Liver (tissue), 9 donors: Measurements from ENCODE around the gene ST6GALNAC4. TPM values are rescaled to one million over a fixed set of nuclear protein-coding genes. Genes with fewer than 3 reads are reported as not detected.

Source experiments
- DNase-seq: peaks from one replicate; pipeline ENCODE4 v3.0.0-alpha.2; 2017; ENCODE audit warnings: low spot score
- H3K27ac ChIP-seq, 2 donors: one replicate each; pipeline ENCODE4 v1.7.0; 2013; ENCODE audit warnings: inconsistent platforms in 2 of 2, low read length in 2 of 2, control low read depth in 1 of 2, low read depth in 1 of 2, mild to moderate bottlenecking in 1 of 2
- H3K27me3 ChIP-seq, 4 donors: one replicate each; pipeline versions ENCODE4 v1.6.1 to v1.7.0; 2013; ENCODE audit warnings: low read length in 3 of 4, inconsistent platforms in 1 of 4, mild to moderate bottlenecking in 1 of 4, moderate library complexity in 1 of 4; ENCODE audit not compliant: control insufficient read depth in 4 of 4, insufficient read depth in 4 of 4
- H3K36me3 ChIP-seq, 4 donors: one replicate each; pipeline versions ENCODE4 v1.6.1 to v1.7.0; 2013; ENCODE audit warnings: low read length in 3 of 4, mild to moderate bottlenecking in 3 of 4, low read depth in 1 of 4, moderate library complexity in 1 of 4; ENCODE audit not compliant: control insufficient read depth in 4 of 4, insufficient read depth in 3 of 4
- H3K4me1 ChIP-seq, 4 donors: one replicate each; pipeline versions ENCODE4 v1.6.1 to v1.7.0; 2013; ENCODE audit warnings: low read length in 3 of 4, mild to moderate bottlenecking in 3 of 4, moderate library complexity in 1 of 4; ENCODE audit not compliant: control insufficient read depth in 4 of 4, insufficient read depth in 4 of 4
- H3K4me3 ChIP-seq, 3 donors: one replicate each; pipeline versions ENCODE4 v1.6.1 to v1.7.0; 2013; ENCODE audit warnings: low read length in 3 of 3, control low read depth in 1 of 3, low read depth in 1 of 3, mild to moderate bottlenecking in 1 of 3
- H3K9ac ChIP-seq, 2 donors: one replicate each; pipeline ENCODE4 v1.7.0; 2013; ENCODE audit warnings: low read length in 2 of 2, mild to moderate bottlenecking in 2 of 2, moderate library complexity in 2 of 2, control low read depth in 1 of 2, low read depth in 1 of 2
- H3K9me3 ChIP-seq, 4 donors: one replicate each; pipeline versions ENCODE4 v1.6.1 to v1.7.0; 2013; ENCODE audit warnings: low read length in 3 of 4; ENCODE audit not compliant: control insufficient read depth in 4 of 4
- EGR1 ChIP-seq, 2 donors: IDR thresholded peaks; 2 replicates each; pipeline ENCODE4 v1.6.1; 2016 to 2018; ENCODE audit warnings: antibody characterized with exemption in 2 of 2, low read depth in 2 of 2
- GABPA ChIP-seq, 2 donors: IDR thresholded peaks in 1 of 2; conservative IDR thresholded peaks in 1 of 2; 2 replicates each; pipeline ENCODE4 v1.6.1; 2016; ENCODE audit warnings: antibody characterized with exemption in 2 of 2, mild to moderate bottlenecking in 1 of 2, moderate library complexity in 1 of 2
- HNF4G ChIP-seq: IDR thresholded peaks from 2 replicates; pipeline ENCODE4 v1.6.1; 2016; ENCODE audit warnings: antibody characterized with exemption
- MAX ChIP-seq: IDR thresholded peaks from 2 replicates; pipeline ENCODE4 v1.6.1; 2016; ENCODE audit warnings: antibody characterized with exemption
- NR2F2 ChIP-seq: IDR thresholded peaks from 2 replicates; pipeline ENCODE4 v1.6.1; 2016; ENCODE audit warnings: antibody characterized with exemption
- RAD21 ChIP-seq, 2 donors: IDR thresholded peaks; 2 replicates each; pipeline ENCODE4 v1.6.1; 2016; ENCODE audit warnings: antibody characterized with exemption in 2 of 2, mild to moderate bottlenecking in 2 of 2
- RXRA ChIP-seq, 2 donors: IDR thresholded peaks; 2 replicates each; pipeline ENCODE4 v1.6.1; 2017 to 2018; ENCODE audit warnings: antibody characterized with exemption in 2 of 2, mild to moderate bottlenecking in 1 of 2
- SP1 ChIP-seq: IDR thresholded peaks from 2 replicates; pipeline ENCODE4 v1.6.1; 2018; ENCODE audit warnings: antibody characterized with exemption, mild to moderate bottlenecking
- TAF1 ChIP-seq: conservative IDR thresholded peaks from 2 replicates; pipeline ENCODE4 v1.6.1; 2016; ENCODE audit warnings: antibody characterized with exemption, mild to moderate bottlenecking
- WGBS: extraction: QIAGEN DNeasy Blood & Tissue Kit; methylation state at CpG from one replicate; pipeline ENCODE4 v1.1.7; 2013; 5-methylcytosine and 5-hydroxymethylcytosine counted together
- polyA plus RNA-seq, 2 donors: library from polyadenylated mRNA; stranded (reverse) in 1 of 2; unstranded in 1 of 2; fragments of 200-250 nt in 1 of 2; fragments of >200 nt in 1 of 2; fragmentation: Nextera tagmentation in 1 of 2; extraction: Ambion mirVana in 1 of 2; gene quantifications; one replicate each; pipeline versions ENCODE4 v1.2.1 to v1.2.3, GENCODE V29; 2013 to 2015
- total RNA-seq, 2 donors: library from RNA; depleted of rRNA; stranded (reverse); fragments of >200 nt; gene quantifications; one replicate each; pipeline ENCODE4 v1.2.3, GENCODE V29; 2014
- TF ChIP-seq, protein P1 (sequence below): IDR thresholded peaks from 2 replicates; pipeline ENCODE4 v1.6.1; 2016; ENCODE audit warnings: antibody characterized with exemption
- donor health status: healthy.
- donor health status: healthy.
- donor health status: healthy.
- donor health status: healthy.
- donor health status: healthy.

The ST6GALNAC4 gene
- total and polyA plus RNA-seq, 4 donors = 2.5 to 83.7 (median 7.5) TPM

DNA sequence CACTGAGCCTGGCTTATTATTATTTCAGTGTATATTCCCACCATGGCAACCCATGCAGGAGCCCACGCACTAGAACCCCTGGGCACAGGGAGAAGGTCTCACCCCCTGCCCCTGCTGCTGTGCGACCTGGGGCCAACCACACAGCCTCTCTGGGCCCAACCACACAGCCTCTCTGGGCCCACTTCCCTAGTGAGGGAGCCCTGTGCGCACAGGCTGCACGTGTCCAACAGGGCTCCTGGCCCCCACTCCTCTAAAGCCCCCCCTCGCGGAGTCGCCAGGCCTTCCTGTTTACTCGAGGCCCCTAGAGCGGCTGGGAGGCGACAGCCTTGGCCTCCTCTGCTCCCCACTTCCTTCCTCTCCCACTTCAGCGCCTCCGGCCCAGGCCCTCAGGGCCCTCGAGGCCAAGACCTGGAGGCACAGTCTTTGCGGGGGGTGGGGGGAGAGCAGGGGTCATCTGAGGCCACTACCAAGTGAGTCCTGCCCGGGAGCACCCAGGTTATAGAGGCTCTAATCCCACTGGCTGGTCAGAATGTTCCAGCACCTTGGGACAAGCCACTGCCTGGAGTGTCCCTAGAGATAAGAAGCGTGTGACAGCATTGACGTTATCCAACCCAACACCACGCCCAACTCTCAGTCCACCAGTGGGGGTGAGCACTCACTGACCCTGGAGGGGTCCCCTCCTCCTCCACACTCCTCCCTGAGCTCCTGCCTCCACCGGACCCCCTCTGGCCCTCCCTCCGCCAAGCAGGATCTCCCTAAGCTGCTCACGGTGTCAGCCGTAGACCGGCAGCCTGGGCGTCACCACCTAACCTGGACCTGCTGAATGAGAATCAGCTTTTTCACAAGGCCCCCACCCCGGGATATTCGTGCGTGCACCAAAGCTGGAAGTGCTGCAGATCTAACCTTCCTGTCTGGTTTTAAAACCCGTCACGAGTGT, 54.5 kb downstream of the ST6GALNAC4 start:
- Histone ChIP-seq H3K9me3 (no peaks in the 10 kb centered on the region), H3K4me1 (peaks cover 0 to 18% (median 1%) of the 10 kb centered on the region in 4 donors), H3K27me3 (no peaks in the 10 kb centered on the region), H3K27ac (peak overlapping the region; percentile 59 to 74), H3K9ac (peak overlapping the region in 1 of 2 donors; percentile 42), H3K4me3 (no peak overlapping the region), H3K36me3 (no peaks in the 10 kb centered on the region)
- 61% methylated on average over 29 of the region's 29 CpGs for WGBS
- DNase-seq = peak; percentile 66
- peak; percentile 61 to 72 for TF ChIP-seq RXRA (IDR thresholded peaks at IDR 0.05)
- peak; percentile 58 for TF ChIP-seq SP1
- TF ChIP-seq MAX = peak; percentile 73
- no peak for TF ChIP-seq TAF1
- TF ChIP-seq NR2F2 = peak; percentile 100
- no peak for TF ChIP-seq EGR1 (IDR thresholded peaks at IDR 0.05; ENCODE audit: low read depth in 2 of 2)
- TF ChIP-seq RAD21 (IDR thresholded peaks at IDR 0.05) = peak in 1 of 2 donors; percentile 39
- no peak for TF ChIP-seq HNF4G

DNA sequence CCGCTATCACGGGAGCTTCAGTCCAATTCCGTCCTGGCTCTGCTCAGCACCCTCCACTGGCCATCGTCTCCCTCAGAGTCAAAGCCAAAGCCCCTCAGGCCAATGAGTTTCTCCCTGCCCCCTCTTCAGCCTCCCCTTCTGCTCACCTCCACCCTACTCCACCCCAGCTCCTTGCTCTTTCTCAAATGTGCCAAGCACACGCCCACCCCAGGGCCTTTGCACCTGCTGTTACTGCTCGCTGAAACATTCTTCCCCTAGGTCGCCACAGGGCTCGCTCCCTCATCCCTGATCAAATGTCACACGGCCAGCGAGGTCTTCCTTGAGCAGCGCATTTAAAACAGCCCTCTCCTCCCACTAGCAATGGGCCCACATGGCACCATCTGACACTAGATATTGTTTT, 56.1 kb downstream of the ST6GALNAC4 start:
- no peaks in the 10 kb centered on the region for H3K27me3 ChIP-seq
- no peak overlapping the region for H3K4me3 ChIP-seq
- H3K9ac ChIP-seq = no peak overlapping the region
- no peak overlapping the region for H3K27ac ChIP-seq
- no peaks in the 10 kb centered on the region for H3K9me3 ChIP-seq
- DNase-seq = no peak
- WGBS = 95% methylated on average over 11 of the region's 11 CpGs
- TF ChIP-seq MAX (no peak), GABPA (IDR thresholded peaks at IDR 0.05 in 1 of 2, conservative IDR thresholded peaks at IDR 0.05 in 1 of 2) (no peak)
- peaks cover 0 to 18% (median 1%) of the 10 kb centered on the region in 4 donors for H3K4me1 ChIP-seq
- H3K36me3 ChIP-seq = no peaks in the 10 kb centered on the region

DNA sequence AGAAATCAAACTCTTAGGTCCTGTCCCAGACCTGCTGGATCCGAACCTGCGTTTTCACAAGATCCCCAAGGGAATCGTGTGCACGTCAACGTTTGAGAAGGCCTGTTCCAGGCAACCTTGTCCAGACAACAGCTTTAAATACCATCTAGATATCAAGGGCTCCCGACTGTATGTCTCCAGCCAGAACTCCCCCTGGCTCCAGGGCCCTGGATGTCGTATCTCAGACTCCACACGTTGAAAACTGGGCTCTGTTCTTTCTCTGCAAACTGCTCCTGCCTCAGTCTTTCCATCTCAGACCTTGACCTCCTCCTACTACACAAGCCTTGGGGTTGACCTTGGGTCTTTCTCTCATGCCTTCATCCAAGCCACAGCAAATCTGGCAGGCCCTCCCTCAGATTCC, 56.6 kb downstream of the ST6GALNAC4 start:
- DNase-seq = no peak
- Histone ChIP-seq H3K4me1 (peaks cover 0 to 18% (median 1%) of the 10 kb centered on the region in 4 donors), H3K9me3 (no peaks in the 10 kb centered on the region), H3K27ac (no peak overlapping the region), H3K9ac (no peak overlapping the region), H3K4me3 (no peak overlapping the region), H3K27me3 (no peaks in the 10 kb centered on the region), H3K36me3 (no peaks in the 10 kb centered on the region)
- TF ChIP-seq SP1 (peak; percentile 38), GABPA (IDR thresholded peaks at IDR 0.05 in 1 of 2, conservative IDR thresholded peaks at IDR 0.05 in 1 of 2) (no peak), NR2F2 (peak; percentile 97), RAD21 (IDR thresholded peaks at IDR 0.05) (peak in 1 of 2 donors; percentile 10), TAF1 (no peak)
- TF ChIP-seq, protein P1, sequence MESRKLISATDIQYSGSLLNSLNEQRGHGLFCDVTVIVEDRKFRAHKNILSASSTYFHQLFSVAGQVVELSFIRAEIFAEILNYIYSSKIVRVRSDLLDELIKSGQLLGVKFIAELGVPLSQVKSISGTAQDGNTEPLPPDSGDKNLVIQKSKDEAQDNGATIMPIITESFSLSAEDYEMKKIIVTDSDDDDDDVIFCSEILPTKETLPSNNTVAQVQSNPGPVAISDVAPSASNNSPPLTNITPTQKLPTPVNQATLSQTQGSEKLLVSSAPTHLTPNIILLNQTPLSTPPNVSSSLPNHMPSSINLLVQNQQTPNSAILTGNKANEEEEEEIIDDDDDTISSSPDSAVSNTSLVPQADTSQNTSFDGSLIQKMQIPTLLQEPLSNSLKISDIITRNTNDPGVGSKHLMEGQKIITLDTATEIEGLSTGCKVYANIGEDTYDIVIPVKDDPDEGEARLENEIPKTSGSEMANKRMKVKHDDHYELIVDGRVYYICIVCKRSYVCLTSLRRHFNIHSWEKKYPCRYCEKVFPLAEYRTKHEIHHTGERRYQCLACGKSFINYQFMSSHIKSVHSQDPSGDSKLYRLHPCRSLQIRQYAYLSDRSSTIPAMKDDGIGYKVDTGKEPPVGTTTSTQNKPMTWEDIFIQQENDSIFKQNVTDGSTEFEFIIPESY = no peak
- 82% methylated on average over 8 of the region's 8 CpGs for WGBS
